GM12878 (cell line): ENCODE data around the gene AGTPBP1. TPM values are rescaled to one million over a fixed set of nuclear protein-coding genes. Genes with fewer than 3 reads are reported as not detected.
A peak's percentile ranks its signal among the peaks of the same experiment; 100 is the strongest.

Experiments
- ATAC-seq: fragments of 200-7000 bp; cut with Tn5 transposase; 3 replicates; pipeline ENCODE4 v1.9.1; 2020; ENCODE audit warnings: mild to moderate bottlenecking, moderate library complexity
- BruUV-seq: library from RNA; stranded (reverse); fragments of 400-500 nt; replicated peaks from 2 replicates; lab custom pipeline; 2021; lab: Mats Ljungman, UMichigan
- CTCF ChIA-PET: fragments of 300-600 bp; sonication (Branson Sonifier 250); formaldehyde crosslinking; extraction: SDS; loops from one replicate; lab custom pipeline; 2021; ENCODE audit warnings: inconsistent platforms; lab: Yijun Ruan, JAX
- POLR2A ChIA-PET: fragments of 350-600 bp; formaldehyde crosslinking; extraction: SDS; loops from one replicate; lab custom pipeline; 2021; ENCODE audit warnings: inconsistent platforms; lab: Charles Lee
- RAD21 ChIA-PET: fragments of 300-600 bp; sonication (Branson Sonifier 250); formaldehyde crosslinking; loops from one replicate; lab custom pipeline; 2023; ENCODE audit warnings: antibody characterized with exemption; ENCODE audit not compliant: unreplicated experiment; lab: Charles Lee
- SMC1A ChIA-PET: fragments of 300-600 bp; sonication (Branson Sonifier 250); formaldehyde crosslinking; loops from one replicate; lab custom pipeline; 2023; ENCODE audit not compliant: unreplicated experiment, uncharacterized antibody; lab: Charles Lee
- DNase-seq: peaks from one replicate; pipeline ENCODE4 v3.0.0-alpha.2; 2011; ENCODE audit warnings: low read depth, low spot score
- FAIRE-seq: peaks from 3 replicates; lab custom pipeline; 2011; peaks lifted over from hg19 to GRCh38; lab: Jason Lieb, UNC
- H2AFZ ChIP-seq: 2 replicates; pipeline ENCODE4 v1.6.0; 2011; ENCODE audit warnings: low read depth, low read length, control low read depth; ENCODE audit not compliant: control insufficient read depth
- H3K27ac ChIP-seq: 2 replicates; pipeline ENCODE4 v1.5.1; 2011; ENCODE audit warnings: control low read depth; ENCODE audit not compliant: control insufficient read depth, insufficient read depth
- H3K27me3 ChIP-seq, 2 experiments: replicated peaks in 1 of 2; 2 replicates each; pipeline versions ENCODE4 v1.6.0 to v1.6.1; 2011; ENCODE audit warnings: low read length in 1 of 2; ENCODE audit not compliant: control insufficient read depth in 2 of 2, insufficient read depth in 2 of 2
- H3K36me3 ChIP-seq, 2 experiments: 2 replicates each; pipeline ENCODE4 v1.5.1; 2011; ENCODE audit warnings: low read length in 1 of 2; ENCODE audit not compliant: control insufficient read depth in 2 of 2, insufficient read depth in 2 of 2
- H3K4me1 ChIP-seq: 2 replicates; pipeline ENCODE4 v1.6.1; 2011; ENCODE audit warnings: mild to moderate bottlenecking, low read length, moderate library complexity, mixed read lengths; ENCODE audit not compliant: control insufficient read depth, insufficient read depth
- H3K4me2 ChIP-seq: 2 replicates; pipeline ENCODE4 v1.6.0; 2011; ENCODE audit warnings: control low read depth; ENCODE audit not compliant: control insufficient read depth, insufficient read depth
- H3K4me3 ChIP-seq: fragments of 200-600 bp; sonication (generic); 2 replicates; pipeline ENCODE4 v1.5.1; 2016
- H3K79me2 ChIP-seq: 2 replicates; pipeline ENCODE4 v1.6.0; 2011; ENCODE audit warnings: low read length; ENCODE audit not compliant: control insufficient read depth, insufficient read depth
- H3K9ac ChIP-seq: 2 replicates; pipeline ENCODE4 v1.8.0; 2011; ENCODE audit warnings: low read length, control low read depth, mixed read lengths; ENCODE audit not compliant: control insufficient read depth, insufficient read depth
- H3K9me3 ChIP-seq: replicated peaks from 3 replicates; pipeline ENCODE4 v1.5.1; 2011; ENCODE audit warnings: mild to moderate bottlenecking, low read length; ENCODE audit not compliant: control insufficient read depth, insufficient read depth
- H4K20me1 ChIP-seq: 2 replicates; pipeline ENCODE4 v1.6.0; 2011; ENCODE audit not compliant: control insufficient read depth, insufficient read depth
- POLR2AphosphoS5 ChIP-seq: IDR thresholded peaks from 2 replicates; pipeline ENCODE4 v1.6.1; 2011; ENCODE audit warnings: mild to moderate bottlenecking, low read length, inconsistent platforms
- SUPT20H ChIP-seq: IDR thresholded peaks from 2 replicates; pipeline ENCODE4 v1.6.1; 2011; ENCODE audit warnings: low read depth, mild to moderate bottlenecking, low read length, moderate library complexity, borderline replicate concordance; ENCODE audit not compliant: control insufficient read depth
- WGBS: methylation state at CpG from one replicate; pipeline ENCODE4 v1.1.6; 2016; ENCODE audit warnings: low lambda C conversion rate; ENCODE audit not compliant: insufficient replicate concordance, insufficient coverage; ENCODE audit errors: missing lambda C conversion rate; 5-methylcytosine and 5-hydroxymethylcytosine counted together
- in situ Hi-C: fragments of 300-500 bp; cut with MboI; formaldehyde crosslinking; loops from 9 replicates; pipeline ENCODE4 v1.14.3; 2018; ENCODE audit warnings: mixed read lengths
- intact Hi-C: fragments of 100-400 bp; cut with micrococcal nuclease; formaldehyde crosslinking; loops from one replicate; pipeline ENCODE4 v1.14.2; 2022; ENCODE audit not compliant: unreplicated experiment
- polyA plus RNA-seq, 11 experiments: library from polyadenylated mRNA; depleted of rRNA in 4 of 11; unstranded in 6 of 11; stranded (reverse) in 5 of 11; fragments of >200 nt; fragmentation: Nextera tagmentation in 4 of 11; fragmentation: Illumina TruSeq in 1 of 11; extraction: Ambion mirVana in 4 of 11; extraction: Trizol in 1 of 11; gene quantifications; 1 replicate in 1 of 11; 2 replicates in 10 of 11; pipeline versions ENCODE4 v1.2.1 to v1.2.3, GENCODE V29; 2011 to 2016; ENCODE audit warnings: inconsistent platforms in 2 of 11, missing spikeins in 2 of 11, low read depth in 1 of 11
- total RNA-seq, 4 experiments: library from RNA; depleted of rRNA in 3 of 4; stranded (reverse); fragments of >200 nt in 3 of 4; fragmentation: Illumina TruSeq in 1 of 4; extraction: Trizol in 1 of 4; gene quantifications; 2 replicates each; pipeline versions ENCODE4 v1.2.1 to v1.2.3, GENCODE V29; 2013 to 2021
- TF ChIP-seq, protein P1 (sequence below): fragments of 450-650 bp; IDR thresholded peaks from 2 replicates; pipeline ENCODE4 v1.6.1; 2016; ENCODE audit warnings: mild to moderate bottlenecking, moderate library complexity, borderline replicate concordance

AGTPBP1 gene
- total and polyA plus RNA-seq, 10 of the 15 experiments (the other 5 are each of a cell fraction or from before 2014, with no cell fraction given) = 6.1 to 35.2 (median 20.0) TPM

DNA sequence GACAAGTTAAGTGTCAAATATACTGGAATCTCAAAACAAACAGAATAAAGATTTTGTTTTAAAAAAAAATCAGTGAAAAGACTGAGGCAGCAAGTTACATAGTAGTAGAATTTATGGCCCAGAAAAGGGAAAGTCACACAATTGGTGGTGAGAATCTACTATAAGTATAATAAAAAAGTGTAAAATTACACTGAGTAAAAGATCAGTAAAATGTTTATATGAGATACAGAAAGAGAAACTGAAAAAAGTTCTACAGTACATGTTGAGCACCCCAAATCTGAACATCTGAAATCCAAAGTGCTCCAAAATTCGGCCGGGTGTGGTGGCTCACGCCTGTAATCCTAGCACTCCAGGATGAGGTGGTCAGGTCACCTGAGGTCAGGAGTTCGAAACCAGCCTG, 15.0 kb downstream of the AGTPBP1 start:
- intact Hi-C loops (no loop called here), in situ Hi-C loops (no loop called here)
- ChIA-PET SMC1A (interaction anchor here (1.0 kb wide), 1 partner anchor 11 kb away, joined by 4 read pairs; no protein-coding TSS in a partner anchor), CTCF (interaction anchor here (0.8 to 1.1 kb wide), 2 partner anchors 11 to 1328 kb away, joined by 3 read pairs; no protein-coding TSS in a partner anchor), POLR2A (no interaction called here), RAD21 (no interaction called here)
- Histone ChIP-seq H3K9ac (no peak overlapping the region), H3K9me3 (no peaks in the 10 kb centered on the region; the same call in 1 of the 3 replicates), H2AFZ (no peak overlapping the region), H3K27ac (no peak overlapping the region), H3K36me3 (peaks cover 0 to 3% of the 10 kb centered on the region in 2 experiments; a peak in 2 of 4 replicates), H3K4me1 (peaks cover 8% of the 10 kb centered on the region), H4K20me1 (no peaks in the 10 kb centered on the region), H3K4me2 (peak overlapping the region; percentile 33; the same call in 1 of the 2 replicates), H3K4me3 (no peak overlapping the region), H3K27me3 (no peaks in the 10 kb centered on the region), H3K79me2 (peaks cover 23% of the 10 kb centered on the region)
- TF ChIP-seq SUPT20H (no peak), POLR2AphosphoS5 (no peak)
- TF ChIP-seq, protein P1, sequence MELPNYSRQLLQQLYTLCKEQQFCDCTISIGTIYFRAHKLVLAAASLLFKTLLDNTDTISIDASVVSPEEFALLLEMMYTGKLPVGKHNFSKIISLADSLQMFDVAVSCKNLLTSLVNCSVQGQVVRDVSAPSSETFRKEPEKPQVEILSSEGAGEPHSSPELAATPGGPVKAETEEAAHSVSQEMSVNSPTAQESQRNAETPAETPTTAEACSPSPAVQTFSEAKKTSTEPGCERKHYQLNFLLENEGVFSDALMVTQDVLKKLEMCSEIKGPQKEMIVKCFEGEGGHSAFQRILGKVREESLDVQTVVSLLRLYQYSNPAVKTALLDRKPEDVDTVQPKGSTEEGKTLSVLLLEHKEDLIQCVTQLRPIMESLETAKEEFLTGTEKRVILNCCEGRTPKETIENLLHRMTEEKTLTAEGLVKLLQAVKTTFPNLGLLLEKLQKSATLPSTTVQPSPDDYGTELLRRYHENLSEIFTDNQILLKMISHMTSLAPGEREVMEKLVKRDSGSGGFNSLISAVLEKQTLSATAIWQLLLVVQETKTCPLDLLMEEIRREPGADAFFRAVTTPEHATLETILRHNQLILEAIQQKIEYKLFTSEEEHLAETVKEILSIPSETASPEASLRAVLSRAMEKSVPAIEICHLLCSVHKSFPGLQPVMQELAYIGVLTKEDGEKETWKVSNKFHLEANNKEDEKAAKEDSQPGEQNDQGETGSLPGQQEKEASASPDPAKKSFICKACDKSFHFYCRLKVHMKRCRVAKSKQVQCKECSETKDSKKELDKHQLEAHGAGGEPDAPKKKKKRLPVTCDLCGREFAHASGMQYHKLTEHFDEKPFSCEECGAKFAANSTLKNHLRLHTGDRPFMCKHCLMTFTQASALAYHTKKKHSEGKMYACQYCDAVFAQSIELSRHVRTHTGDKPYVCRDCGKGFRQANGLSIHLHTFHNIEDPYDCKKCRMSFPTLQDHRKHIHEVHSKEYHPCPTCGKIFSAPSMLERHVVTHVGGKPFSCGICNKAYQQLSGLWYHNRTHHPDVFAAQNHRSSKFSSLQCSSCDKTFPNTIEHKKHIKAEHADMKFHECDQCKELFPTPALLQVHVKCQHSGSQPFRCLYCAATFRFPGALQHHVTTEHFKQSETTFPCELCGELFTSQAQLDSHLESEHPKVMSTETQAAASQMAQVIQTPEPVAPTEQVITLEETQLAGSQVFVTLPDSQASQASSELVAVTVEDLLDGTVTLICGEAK = peak; percentile 42; the same call in 1 of the 2 replicates
- BruUV-seq = no TSS peak
- WGBS = 92% methylated on average over 4 of the region's 4 CpGs
- no peak for ATAC-seq
- no peak for FAIRE-seq
- DNase-seq = no peak
